GM21723 (cell line): Measurements from ENCODE around the gene LHX2.

Source experiments
- ATAC-seq: cut with Tn5 transposase; IDR thresholded peaks from one replicate; pipeline ENCODE4 v1.9.1; 2021; ENCODE audit warnings: mild to moderate bottlenecking, moderate library complexity; ENCODE audit not compliant: unreplicated experiment

The LHX2 gene

GRCh38 chr9:124052401-124052800 is 40.8 kb downstream of the LHX2 start:
- no peak for ATAC-seq

- ATAC-seq: peak; percentile 94
These were observed 43.1 kb downstream of the LHX2 start for GRCh38 chr9:124054582-124055227.

- no peak for ATAC-seq
These were observed 49.5 kb downstream of the LHX2 start for GRCh38 chr9:124060844-124061605.

- no peak for ATAC-seq
These were observed 50.6 kb downstream of the LHX2 start for GRCh38 chr9:124062172-124062571.

GRCh38 chr9:124066783-124067577 is 55.4 kb downstream of the LHX2 start:
- ATAC-seq: no peak

GRCh38 chr9:124068251-124068650 is 56.7 kb downstream of the LHX2 start:
- ATAC-seq: no peak

- ATAC-seq: no peak
These were observed 63.2 kb downstream of the LHX2 start for GRCh38 chr9:124074746-124075145.

GRCh38 chr9:124075761-124076160 is 64.2 kb downstream of the LHX2 start:
- no peak for ATAC-seq

GRCh38 chr9:124077915-124078572 is 66.5 kb downstream of the LHX2 start:
- ATAC-seq: no peak

- no peak for ATAC-seq
These were observed 67.1 kb downstream of the LHX2 start for GRCh38 chr9:124078641-124079040.

GRCh38 chr9:124079176-124079925 is 67.8 kb downstream of the LHX2 start:
- ATAC-seq: no peak

GRCh38 chr9:124082622-124083021 is 71.1 kb downstream of the LHX2 start:
- no peak for ATAC-seq
